ENCODE data around the gene KRT84.

DNA sequence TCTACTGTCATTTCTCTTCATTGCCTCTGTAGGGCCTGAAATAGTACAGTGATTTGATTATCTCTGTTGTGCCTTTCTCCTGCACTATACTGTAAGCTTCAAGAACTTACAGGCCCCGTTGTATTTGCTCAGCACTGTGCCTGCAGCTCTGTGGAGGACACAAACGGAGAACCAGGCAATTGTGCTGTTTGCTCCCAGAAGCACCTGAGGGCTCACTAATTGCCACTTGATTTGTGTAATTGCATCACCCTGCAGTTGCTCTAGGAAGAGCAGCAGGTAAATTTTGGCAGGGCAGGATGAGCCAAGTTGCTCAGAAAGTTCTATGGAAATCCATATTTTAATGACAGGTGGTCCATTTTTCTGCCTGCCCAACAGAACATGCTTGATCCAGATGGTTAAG, 32.3 kb upstream of the KRT84 start:
- TF ChIP-seq, protein P1, sequence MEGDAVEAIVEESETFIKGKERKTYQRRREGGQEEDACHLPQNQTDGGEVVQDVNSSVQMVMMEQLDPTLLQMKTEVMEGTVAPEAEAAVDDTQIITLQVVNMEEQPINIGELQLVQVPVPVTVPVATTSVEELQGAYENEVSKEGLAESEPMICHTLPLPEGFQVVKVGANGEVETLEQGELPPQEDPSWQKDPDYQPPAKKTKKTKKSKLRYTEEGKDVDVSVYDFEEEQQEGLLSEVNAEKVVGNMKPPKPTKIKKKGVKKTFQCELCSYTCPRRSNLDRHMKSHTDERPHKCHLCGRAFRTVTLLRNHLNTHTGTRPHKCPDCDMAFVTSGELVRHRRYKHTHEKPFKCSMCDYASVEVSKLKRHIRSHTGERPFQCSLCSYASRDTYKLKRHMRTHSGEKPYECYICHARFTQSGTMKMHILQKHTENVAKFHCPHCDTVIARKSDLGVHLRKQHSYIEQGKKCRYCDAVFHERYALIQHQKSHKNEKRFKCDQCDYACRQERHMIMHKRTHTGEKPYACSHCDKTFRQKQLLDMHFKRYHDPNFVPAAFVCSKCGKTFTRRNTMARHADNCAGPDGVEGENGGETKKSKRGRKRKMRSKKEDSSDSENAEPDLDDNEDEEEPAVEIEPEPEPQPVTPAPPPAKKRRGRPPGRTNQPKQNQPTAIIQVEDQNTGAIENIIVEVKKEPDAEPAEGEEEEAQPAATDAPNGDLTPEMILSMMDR (IDR thresholded peaks at IDR 0.05), result no peak
- no peak for TF ChIP-seq POLR2A (IDR thresholded peaks at IDR 0.05)
